ENCODE data around the gene DNAJC21. TPM values are rescaled to one million over a fixed set of nuclear protein-coding genes. Genes with fewer than 3 reads are reported as not detected.
A peak's percentile ranks its signal among the peaks of the same experiment; 100 is the strongest.

DNAJC21 gene
- total and polyA plus RNA-seq, 10 of the 15 experiments (the other 5 are each of a cell fraction or from before 2014, with no cell fraction given), result 9.2 to 53.5 (median 23.7) TPM

DNA sequence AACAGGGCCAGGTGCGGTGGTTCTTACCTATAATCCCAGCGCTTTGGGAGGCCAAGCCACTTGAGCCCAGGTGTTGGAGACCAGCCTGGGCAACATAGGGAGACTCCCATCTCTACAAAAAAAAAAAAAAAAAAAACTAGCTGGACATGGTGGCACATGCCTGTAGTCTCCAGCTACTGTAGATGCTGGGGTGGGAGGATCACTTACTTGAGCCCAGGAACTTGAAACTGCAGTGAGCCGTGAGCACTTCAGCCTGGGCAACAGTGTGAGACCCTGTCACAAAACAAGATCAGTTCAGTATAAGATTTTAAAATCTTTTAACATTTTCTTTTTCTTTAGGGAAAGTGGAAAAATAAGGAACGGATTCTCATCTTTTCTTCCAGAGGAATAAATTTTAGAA, 11.3 kb upstream of the DNAJC21 start:
- no peak for FAIRE-seq
- peak overlapping the region; percentile 88 for H3K4me2 ChIP-seq (ENCODE audit: control insufficient read depth, insufficient read depth)

More for the DNA sequence above, 11.3 kb upstream of the DNAJC21 start:
- RAD21 ChIA-PET (ENCODE audit: unreplicated experiment), result interaction anchor here (0.6 to 3.8 kb wide), 4 partner anchors 11 to 85 kb away, joined by 3 to 50 read pairs (median 8); partner anchors contain the start of gene DNAJC21
- SMC1A ChIA-PET (ENCODE audit: uncharacterized antibody, unreplicated experiment), result interaction anchor here (1.1 to 2.2 kb wide), 4 partner anchors 11 to 443 kb away, joined by 3 to 14 read pairs (median 3); partner anchors contain the start of gene DNAJC21
- POLR2A ChIA-PET, result interaction anchor here (5.3 kb wide), 1 partner anchor 11 kb away, joined by 79 read pairs; the partner anchor contains the start of gene DNAJC21
- intact Hi-C loops (cut with micrococcal nuclease; ENCODE audit: unreplicated experiment), result loop anchor here (1.0 to 10.0 kb wide), 3 partner anchors 11 to 913 kb away; partner anchors contain the start of genes AMACR and DNAJC21
- Histone ChIP-seq H3K27me3 (replicated peaks in 1 of 2; ENCODE audit: control insufficient read depth in 2 of 2, insufficient read depth in 2 of 2, low read length in 1 of 2) (no peaks in the 10 kb centered on the region), H3K4me1 (ENCODE audit: control insufficient read depth, insufficient read depth, low read length) (peaks cover 6% of the 10 kb centered on the region; the same call in 1 of the 2 replicates), H3K79me2 (ENCODE audit: control insufficient read depth, insufficient read depth, low read length) (peaks cover 73% of the 10 kb centered on the region), H3K9ac (ENCODE audit: control insufficient read depth, insufficient read depth, low read length) (no peak overlapping the region), H3K36me3 (ENCODE audit: control insufficient read depth in 2 of 2, insufficient read depth in 2 of 2, low read length in 1 of 2) (peaks cover 0 to 20% of the 10 kb centered on the region in 2 experiments; a peak in 3 of 4 replicates), H3K9me3 (replicated peaks; ENCODE audit: control insufficient read depth, insufficient read depth, low read length) (no peaks in the 10 kb centered on the region), H3K27ac (ENCODE audit: control insufficient read depth, insufficient read depth) (0 out of 2 replicates have a peak overlapping the region, but pooled peaks have one; percentile 28), H4K20me1 (ENCODE audit: control insufficient read depth, insufficient read depth) (no peaks in the 10 kb centered on the region), H3K4me3 (peak overlapping the region; percentile 86; the same call in 1 of the 2 replicates), H2AFZ (ENCODE audit: control insufficient read depth, low read depth, low read length) (no peak overlapping the region)
- CTCF ChIA-PET, result interaction anchor here (0.6 to 2.7 kb wide), 5 partner anchors 11 to 432 kb away, joined by 3 to 8 read pairs (median 5); partner anchors contain the start of gene DNAJC21
- 74% methylated on average over 4 of the region's 4 CpGs for WGBS (ENCODE audit: insufficient coverage, insufficient replicate concordance, low lambda C conversion rate, missing lambda C conversion rate)
- ATAC-seq (peak; percentile 15; the same call in 2 of the 3 replicates), DNase-seq (ENCODE audit: low read depth, low spot score) (no peak)
- TF ChIP-seq CBFB (IDR thresholded peaks at IDR 0.05; ENCODE audit: low read depth) (no peak), MXI1 (IDR thresholded peaks at IDR 0.05; ENCODE audit: low read depth, low read length) (no peak), PAX8 (IDR thresholded peaks at IDR 0.05) (no peak), NBN (IDR thresholded peaks at IDR 0.05) (no peak), EZH2 (IDR thresholded peaks at IDR 0.05; ENCODE audit: borderline replicate concordance, control insufficient read depth, low read depth, low read length) (no peak), JUNB (IDR thresholded peaks at IDR 0.05) (no peak)
- TF ChIP-seq, protein P1, sequence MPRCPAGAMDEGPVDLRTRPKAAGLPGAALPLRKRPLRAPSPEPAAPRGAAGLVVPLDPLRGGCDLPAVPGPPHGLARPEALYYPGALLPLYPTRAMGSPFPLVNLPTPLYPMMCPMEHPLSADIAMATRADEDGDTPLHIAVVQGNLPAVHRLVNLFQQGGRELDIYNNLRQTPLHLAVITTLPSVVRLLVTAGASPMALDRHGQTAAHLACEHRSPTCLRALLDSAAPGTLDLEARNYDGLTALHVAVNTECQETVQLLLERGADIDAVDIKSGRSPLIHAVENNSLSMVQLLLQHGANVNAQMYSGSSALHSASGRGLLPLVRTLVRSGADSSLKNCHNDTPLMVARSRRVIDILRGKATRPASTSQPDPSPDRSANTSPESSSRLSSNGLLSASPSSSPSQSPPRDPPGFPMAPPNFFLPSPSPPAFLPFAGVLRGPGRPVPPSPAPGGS (IDR thresholded peaks at IDR 0.05; ENCODE audit: borderline replicate concordance, insufficient read depth, low read depth, low read length, poor library complexity, severe bottlenecking), result no peak
- TF ChIP-seq, protein P2, sequence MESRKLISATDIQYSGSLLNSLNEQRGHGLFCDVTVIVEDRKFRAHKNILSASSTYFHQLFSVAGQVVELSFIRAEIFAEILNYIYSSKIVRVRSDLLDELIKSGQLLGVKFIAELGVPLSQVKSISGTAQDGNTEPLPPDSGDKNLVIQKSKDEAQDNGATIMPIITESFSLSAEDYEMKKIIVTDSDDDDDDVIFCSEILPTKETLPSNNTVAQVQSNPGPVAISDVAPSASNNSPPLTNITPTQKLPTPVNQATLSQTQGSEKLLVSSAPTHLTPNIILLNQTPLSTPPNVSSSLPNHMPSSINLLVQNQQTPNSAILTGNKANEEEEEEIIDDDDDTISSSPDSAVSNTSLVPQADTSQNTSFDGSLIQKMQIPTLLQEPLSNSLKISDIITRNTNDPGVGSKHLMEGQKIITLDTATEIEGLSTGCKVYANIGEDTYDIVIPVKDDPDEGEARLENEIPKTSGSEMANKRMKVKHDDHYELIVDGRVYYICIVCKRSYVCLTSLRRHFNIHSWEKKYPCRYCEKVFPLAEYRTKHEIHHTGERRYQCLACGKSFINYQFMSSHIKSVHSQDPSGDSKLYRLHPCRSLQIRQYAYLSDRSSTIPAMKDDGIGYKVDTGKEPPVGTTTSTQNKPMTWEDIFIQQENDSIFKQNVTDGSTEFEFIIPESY (IDR thresholded peaks at IDR 0.05), result no peak
- TF ChIP-seq, protein P3, sequence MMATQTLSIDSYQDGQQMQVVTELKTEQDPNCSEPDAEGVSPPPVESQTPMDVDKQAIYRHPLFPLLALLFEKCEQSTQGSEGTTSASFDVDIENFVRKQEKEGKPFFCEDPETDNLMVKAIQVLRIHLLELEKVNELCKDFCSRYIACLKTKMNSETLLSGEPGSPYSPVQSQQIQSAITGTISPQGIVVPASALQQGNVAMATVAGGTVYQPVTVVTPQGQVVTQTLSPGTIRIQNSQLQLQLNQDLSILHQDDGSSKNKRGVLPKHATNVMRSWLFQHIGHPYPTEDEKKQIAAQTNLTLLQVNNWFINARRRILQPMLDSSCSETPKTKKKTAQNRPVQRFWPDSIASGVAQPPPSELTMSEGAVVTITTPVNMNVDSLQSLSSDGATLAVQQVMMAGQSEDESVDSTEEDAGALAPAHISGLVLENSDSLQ (IDR thresholded peaks at IDR 0.05), result no peak
- TF ChIP-seq, protein P4, sequence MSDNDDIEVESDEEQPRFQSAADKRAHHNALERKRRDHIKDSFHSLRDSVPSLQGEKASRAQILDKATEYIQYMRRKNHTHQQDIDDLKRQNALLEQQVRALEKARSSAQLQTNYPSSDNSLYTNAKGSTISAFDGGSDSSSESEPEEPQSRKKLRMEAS (IDR thresholded peaks at IDR 0.05; ENCODE audit: low read depth, low read length), result no peak
- in situ Hi-C loops (cut with MboI), result loop anchor here (10.0 to 25.0 kb wide), 3 partner anchors 431 to 1473 kb away; partner anchors contain the start of genes AMACR and TARS1
- no TSS peak for BruUV-seq (replicated peaks)
